Panc1 (cell line): ENCODE measurements around the gene SLC4A11. TPM values are rescaled to one million over a fixed set of nuclear protein-coding genes. Genes with fewer than 3 reads are reported as not detected.
A peak's percentile ranks its signal among the peaks of the same experiment; 100 is the strongest.

Experiments
- ATAC-seq: fragments of 200-7000 bp; cut with Tn5 transposase; 2 replicates; pipeline ENCODE4 v1.9.1; 2020; ENCODE audit warnings: mild to moderate bottlenecking, moderate library complexity
- BruUV-seq: library from RNA; stranded (reverse); fragments of 400-500 nt; replicated peaks from 2 replicates; lab custom pipeline; 2021; lab: Mats Ljungman, UMichigan
- CTCF ChIA-PET: fragments of 300-600 bp; sonication (Branson Sonifier 250); formaldehyde crosslinking; loops from one replicate; lab custom pipeline; 2022; ENCODE audit warnings: antibody characterized with exemption; lab: Charles Lee
- POLR2A ChIA-PET: fragments of 300-600 bp; sonication (Branson Sonifier 250); formaldehyde crosslinking; loops from one replicate; lab custom pipeline; 2022; ENCODE audit warnings: antibody characterized with exemption; lab: Charles Lee
- DNase-seq: peaks from one replicate; pipeline ENCODE4 v3.0.0-alpha.2; 2010; ENCODE audit warnings: low read depth, low spot score
- H3K27ac ChIP-seq: 2 replicates; pipeline ENCODE4 v1.5.1; 2011; ENCODE audit warnings: mild to moderate bottlenecking, low read length, inconsistent platforms
- H3K27me3 ChIP-seq: fragments of 200-500 bp; sonication (Bioruptor generic); 2 replicates; pipeline ENCODE4 v1.6.0; 2014; ENCODE audit warnings: low read length, inconsistent platforms; ENCODE audit not compliant: control insufficient read depth, insufficient read depth
- H3K36me3 ChIP-seq: fragments of 200-500 bp; sonication (Bioruptor generic); 2 replicates; pipeline ENCODE4 v1.5.1; 2014; ENCODE audit warnings: inconsistent platforms, mild to moderate bottlenecking, low read length, moderate library complexity; ENCODE audit not compliant: control insufficient read depth, insufficient read depth
- H3K4me1 ChIP-seq: 2 replicates; pipeline ENCODE4 v1.5.1; 2011; ENCODE audit warnings: inconsistent platforms, mild to moderate bottlenecking, low read length, moderate library complexity; ENCODE audit not compliant: control insufficient read depth, insufficient read depth
- H3K4me3 ChIP-seq, 2 experiments: 2 replicates each; pipeline ENCODE4 v1.5.1; 2011 to 2012; ENCODE audit warnings: low read depth in 2 of 2, low read length in 2 of 2, mild to moderate bottlenecking in 2 of 2, inconsistent platforms in 1 of 2, moderate library complexity in 1 of 2
- H3K9me3 ChIP-seq: fragments of 200-500 bp; sonication (Bioruptor generic); 2 replicates; pipeline ENCODE4 v1.5.1; 2014; ENCODE audit warnings: low read depth, mild to moderate bottlenecking, inconsistent platforms, low read length, moderate library complexity; ENCODE audit not compliant: control insufficient read depth, insufficient read depth
- CTCF ChIP-seq: fragments of 450-650 bp; IDR thresholded peaks from 2 replicates; pipeline ENCODE4 v1.5.1; 2017; ENCODE audit warnings: mild to moderate bottlenecking
- POLR2AphosphoS5 ChIP-seq: IDR thresholded peaks from 2 replicates; pipeline ENCODE4 v1.6.1; 2012; ENCODE audit warnings: mild to moderate bottlenecking, low read depth, low read length, moderate library complexity
- SIN3A ChIP-seq: IDR thresholded peaks from 2 replicates; pipeline ENCODE4 v1.6.1; 2012; ENCODE audit warnings: low read depth, mild to moderate bottlenecking, low read length, moderate library complexity, borderline replicate concordance; ENCODE audit not compliant: insufficient read depth
- TCF7L2 ChIP-seq: IDR thresholded peaks from 2 replicates; pipeline ENCODE4 v1.6.1; 2011; ENCODE audit warnings: mild to moderate bottlenecking, low read depth, low read length, inconsistent platforms
- in situ Hi-C: cut with HindIII; loops from 2 replicates; pipeline ENCODE4 v1.10.0; 2016; ENCODE audit warnings: low sequenced_read_pairs, low pct_unique_long_range_greater_than_20kb
- intact Hi-C: fragments of 100-400 bp; cut with micrococcal nuclease; formaldehyde crosslinking; loops from one replicate; pipeline ENCODE4 v1.10.0; 2022; ENCODE audit not compliant: unreplicated experiment
- total RNA-seq: library from RNA; stranded (reverse); gene quantifications from one replicate; pipeline ENCODE4 v1.2.1, GENCODE V29; 2021; ENCODE audit not compliant: unreplicated experiment
- TF ChIP-seq, protein P1 (sequence below), 2 experiments: IDR thresholded peaks; 2 replicates each; pipeline ENCODE4 v1.6.1; 2011 to 2012; ENCODE audit warnings: low read depth in 2 of 2, control low read depth in 1 of 2, low read length in 1 of 2, mild to moderate bottlenecking in 1 of 2, moderate library complexity in 1 of 2; ENCODE audit not compliant: insufficient read depth in 1 of 2

SLC4A11 gene
- total RNA-seq, 1 experiment from 2014 or later: 144 TPM

- intact Hi-C loops (no loop called here), in situ Hi-C loops (no loop called here)
- POLR2A ChIA-PET: interaction anchor here (0.6 kb wide), 3 partner anchors 20 to 389 kb away, joined by 4 to 14 read pairs (median 10); no protein-coding TSS in a partner anchor
- Histone ChIP-seq H3K27me3 (no peaks in the 10 kb centered on the region), H3K9me3 (no peaks in the 10 kb centered on the region), H3K4me3 (no peak overlapping the region), H3K36me3 (no peaks in the 10 kb centered on the region), H3K4me1 (peaks cover 21% of the 10 kb centered on the region), H3K27ac (no peak overlapping the region)
- no TSS peak for BruUV-seq
- DNase-seq (no peak), ATAC-seq (peak; percentile 26)
- no peak for TF ChIP-seq CTCF
- TF ChIP-seq, protein P1, sequence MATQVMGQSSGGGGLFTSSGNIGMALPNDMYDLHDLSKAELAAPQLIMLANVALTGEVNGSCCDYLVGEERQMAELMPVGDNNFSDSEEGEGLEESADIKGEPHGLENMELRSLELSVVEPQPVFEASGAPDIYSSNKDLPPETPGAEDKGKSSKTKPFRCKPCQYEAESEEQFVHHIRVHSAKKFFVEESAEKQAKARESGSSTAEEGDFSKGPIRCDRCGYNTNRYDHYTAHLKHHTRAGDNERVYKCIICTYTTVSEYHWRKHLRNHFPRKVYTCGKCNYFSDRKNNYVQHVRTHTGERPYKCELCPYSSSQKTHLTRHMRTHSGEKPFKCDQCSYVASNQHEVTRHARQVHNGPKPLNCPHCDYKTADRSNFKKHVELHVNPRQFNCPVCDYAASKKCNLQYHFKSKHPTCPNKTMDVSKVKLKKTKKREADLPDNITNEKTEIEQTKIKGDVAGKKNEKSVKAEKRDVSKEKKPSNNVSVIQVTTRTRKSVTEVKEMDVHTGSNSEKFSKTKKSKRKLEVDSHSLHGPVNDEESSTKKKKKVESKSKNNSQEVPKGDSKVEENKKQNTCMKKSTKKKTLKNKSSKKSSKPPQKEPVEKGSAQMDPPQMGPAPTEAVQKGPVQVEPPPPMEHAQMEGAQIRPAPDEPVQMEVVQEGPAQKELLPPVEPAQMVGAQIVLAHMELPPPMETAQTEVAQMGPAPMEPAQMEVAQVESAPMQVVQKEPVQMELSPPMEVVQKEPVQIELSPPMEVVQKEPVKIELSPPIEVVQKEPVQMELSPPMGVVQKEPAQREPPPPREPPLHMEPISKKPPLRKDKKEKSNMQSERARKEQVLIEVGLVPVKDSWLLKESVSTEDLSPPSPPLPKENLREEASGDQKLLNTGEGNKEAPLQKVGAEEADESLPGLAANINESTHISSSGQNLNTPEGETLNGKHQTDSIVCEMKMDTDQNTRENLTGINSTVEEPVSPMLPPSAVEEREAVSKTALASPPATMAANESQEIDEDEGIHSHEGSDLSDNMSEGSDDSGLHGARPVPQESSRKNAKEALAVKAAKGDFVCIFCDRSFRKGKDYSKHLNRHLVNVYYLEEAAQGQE (IDR thresholded peaks at IDR 0.05; ENCODE audit: insufficient read depth in 1 of 2, low read depth in 2 of 2, low read length in 1 of 2): no peak
- TF ChIP-seq TCF7L2: no peak
- no peak for TF ChIP-seq POLR2AphosphoS5
- no peak for TF ChIP-seq SIN3A
- CTCF ChIA-PET: interaction anchor here (0.5 to 1.2 kb wide), 4 partner anchors 11 to 81 kb away, joined by 3 to 11 read pairs (median 6); no protein-coding TSS in a partner anchor
Measured at GRCh38 chr20:3247638-3248037, 8.6 kb upstream of the SLC4A11 start.

GRCh38 chr20:3246682-3247081, 7.7 kb upstream of the SLC4A11 start:
- in situ Hi-C loops (no loop called here), intact Hi-C loops (no loop called here)
- no peak overlapping the region for H3K4me3 ChIP-seq
- H3K27ac ChIP-seq: no peak overlapping the region
- H3K36me3 ChIP-seq: no peaks in the 10 kb centered on the region
- ATAC-seq (no peak), DNase-seq (no peak)
- TF ChIP-seq TCF7L2 (no peak), POLR2AphosphoS5 (no peak), CTCF (no peak), SIN3A (no peak)
- TF ChIP-seq, protein P1 (IDR thresholded peaks at IDR 0.05; ENCODE audit: insufficient read depth in 1 of 2, low read depth in 2 of 2, low read length in 1 of 2): no peak
- POLR2A ChIA-PET: no interaction called here
- BruUV-seq: no TSS peak
- H3K27me3 ChIP-seq: no peaks in the 10 kb centered on the region
- H3K4me1 ChIP-seq: peaks cover 21% of the 10 kb centered on the region
- CTCF ChIA-PET: interaction anchor here (0.6 to 1.2 kb wide), 2 partner anchors 27 to 76 kb away, joined by 3 to 5 read pairs; no protein-coding TSS in a partner anchor
- no peaks in the 10 kb centered on the region for H3K9me3 ChIP-seq
